ENCODE data around the gene PCNT. TPM values are rescaled to one million over a fixed set of nuclear protein-coding genes. Genes with fewer than 3 reads are reported as not detected.
A peak's percentile ranks its signal among the peaks of the same experiment; 100 is the strongest.

Gene PCNT
- total RNA-seq, 1 experiment from 2014 or later = 41.0 TPM

GRCh38 chr21:46441331-46441730, 117.4 kb downstream of the PCNT start:
- TF ChIP-seq ZNF281 (CRISPR knock-in tag; IDR thresholded peaks at IDR 0.05) (no peak), CDX4 (CRISPR knock-in tag; IDR thresholded peaks at IDR 0.05; ENCODE audit: borderline replicate concordance) (no peak)
- TF ChIP-seq, protein P1, sequence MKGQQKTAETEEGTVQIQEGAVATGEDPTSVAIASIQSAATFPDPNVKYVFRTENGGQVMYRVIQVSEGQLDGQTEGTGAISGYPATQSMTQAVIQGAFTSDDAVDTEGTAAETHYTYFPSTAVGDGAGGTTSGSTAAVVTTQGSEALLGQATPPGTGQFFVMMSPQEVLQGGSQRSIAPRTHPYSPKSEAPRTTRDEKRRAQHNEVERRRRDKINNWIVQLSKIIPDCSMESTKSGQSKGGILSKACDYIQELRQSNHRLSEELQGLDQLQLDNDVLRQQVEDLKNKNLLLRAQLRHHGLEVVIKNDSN (CRISPR knock-in tag; IDR thresholded peaks at IDR 0.05) = no peak
- Mint-ChIP-seq H3K9me3 (no peaks in the 10 kb centered on the region), H3K4me1 (peaks cover 6% of the 10 kb centered on the region), H3K27me3 (ENCODE audit: low read depth) (no peaks in the 10 kb centered on the region), H3K4me3 (no peak overlapping the region), H3K36me3 (peaks cover 63% of the 10 kb centered on the region), H3K27ac (no peak overlapping the region)
- ChIA-PET CTCF (interaction anchor here (0.5 kb wide), 1 partner anchor 203 kb away, joined by 3 read pairs; no protein-coding TSS in a partner anchor), POLR2A (no interaction called here)
- DNase-seq (ENCODE audit: low spot score) (no peak), ATAC-seq (no peak)

DNA sequence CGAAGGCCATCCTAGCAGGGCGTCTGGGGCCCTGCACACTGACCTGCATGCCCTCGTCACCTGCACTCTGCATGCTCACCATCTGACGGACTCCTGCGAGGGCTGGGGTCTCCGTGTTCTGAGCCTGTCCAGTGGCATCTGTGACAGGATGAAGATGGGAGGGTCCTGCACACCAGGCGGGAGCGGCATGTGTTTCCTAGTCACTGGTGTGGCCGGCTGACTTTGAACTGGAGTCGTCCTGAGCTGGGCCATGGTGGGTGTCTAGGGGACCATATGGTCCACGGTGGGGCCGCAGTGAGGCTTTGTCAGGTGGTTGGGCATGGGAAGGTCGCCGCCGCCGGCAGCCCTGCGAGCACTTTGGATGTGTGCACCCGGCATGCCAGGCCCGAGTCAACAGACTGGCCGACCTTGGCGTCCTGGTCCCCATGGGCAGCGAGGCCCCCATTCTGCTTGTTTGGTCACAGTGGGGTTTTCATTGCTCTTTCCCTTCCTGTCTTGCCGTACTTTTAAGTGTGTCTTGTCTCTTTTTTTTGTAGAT, 118.1 kb downstream of the PCNT start:
- ATAC-seq (no peak), DNase-seq (ENCODE audit: low spot score) (no peak)
- Mint-ChIP-seq H3K36me3 (peaks cover 60% of the 10 kb centered on the region), H3K9me3 (no peaks in the 10 kb centered on the region), H3K4me3 (no peak overlapping the region), H3K4me1 (peaks cover 6% of the 10 kb centered on the region), H3K27ac (0 out of 2 replicates have a peak overlapping the region, but pooled peaks have one; percentile 83), H3K27me3 (ENCODE audit: low read depth) (no peaks in the 10 kb centered on the region)
- CTCF ChIA-PET = interaction anchor here (0.5 kb wide), 1 partner anchor 203 kb away, joined by 3 read pairs; no protein-coding TSS in a partner anchor
- TF ChIP-seq RELA (CRISPR knock-in tag; IDR thresholded peaks at IDR 0.05; ENCODE audit: borderline replicate concordance) (no peak), ZNF423 (CRISPR knock-in tag; IDR thresholded peaks at IDR 0.05) (no peak), FOXK1 (CRISPR knock-in tag; IDR thresholded peaks at IDR 0.05) (no peak), SOX15 (CRISPR knock-in tag; IDR thresholded peaks at IDR 0.05) (no peak), NFYB (CRISPR knock-in tag; conservative IDR thresholded peaks at IDR 0.05; ENCODE audit: low read depth) (no peak)
- POLR2A ChIA-PET = no interaction called here

DNA sequence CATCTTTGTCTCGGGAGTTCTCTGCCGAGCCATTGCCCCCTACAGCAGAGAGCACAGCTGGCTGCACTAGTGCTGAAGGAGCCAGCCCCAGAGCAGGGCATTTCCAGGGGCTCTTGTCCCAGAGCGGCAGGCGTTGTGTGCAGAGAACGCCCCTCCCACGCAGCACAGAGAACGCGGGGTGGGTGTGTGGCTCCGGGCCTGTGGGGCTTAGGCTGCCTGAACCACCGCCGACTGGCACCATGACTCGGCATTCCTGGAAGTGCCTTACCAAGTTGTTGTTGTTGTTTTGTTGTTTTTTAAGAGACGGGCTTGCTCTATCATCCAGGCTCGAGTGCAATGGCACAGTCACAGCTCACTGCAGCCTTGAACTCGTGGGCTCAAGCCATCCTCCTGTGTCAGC, 119.0 kb downstream of the PCNT start:
- DNase-seq (ENCODE audit: low spot score) (no peak), ATAC-seq (no peak)
- H3K9me3 Mint-ChIP-seq = peaks cover 5% of the 10 kb centered on the region; the same call in 1 of the 2 replicates
- POLR2A ChIA-PET = no interaction called here
- H3K4me1 Mint-ChIP-seq = peaks cover 6% of the 10 kb centered on the region
- no peak overlapping the region for H3K4me3 Mint-ChIP-seq
- no peak for TF ChIP-seq ZMAT4 (CRISPR knock-in tag; IDR thresholded peaks at IDR 0.05)
- no peak for TF ChIP-seq FOXJ3 (CRISPR knock-in tag; IDR thresholded peaks at IDR 0.05; ENCODE audit: borderline replicate concordance)
- no peak for TF ChIP-seq CREB1 (CRISPR knock-in tag; IDR thresholded peaks at IDR 0.05)
- TF ChIP-seq FOXK1 (CRISPR knock-in tag; IDR thresholded peaks at IDR 0.05) = no peak
- no peak for TF ChIP-seq ZNF121 (CRISPR knock-in tag; IDR thresholded peaks at IDR 0.05)
- no peak for TF ChIP-seq IRF2 (CRISPR knock-in tag; IDR thresholded peaks at IDR 0.05; ENCODE audit: borderline replicate concordance, low read depth)
- no peaks in the 10 kb centered on the region for H3K27me3 Mint-ChIP-seq (ENCODE audit: low read depth)
- peak overlapping the region; percentile 69 for H3K27ac Mint-ChIP-seq
- CTCF ChIA-PET = no interaction called here
- H3K36me3 Mint-ChIP-seq = peaks cover 57% of the 10 kb centered on the region

- H3K27me3 Mint-ChIP-seq (ENCODE audit: low read depth) = no peaks in the 10 kb centered on the region
- H3K4me1 Mint-ChIP-seq = peaks cover 6% of the 10 kb centered on the region
- no peak for TF ChIP-seq ETV6 (CRISPR knock-in tag; IDR thresholded peaks at IDR 0.05)
- no peak for TF ChIP-seq TP53 (CRISPR knock-in tag; IDR thresholded peaks at IDR 0.05)
- TF ChIP-seq GRHL2 (CRISPR knock-in tag; IDR thresholded peaks at IDR 0.05; ENCODE audit: insufficient replicate concordance, severe bottlenecking) = no peak
- TF ChIP-seq NFATC4 (CRISPR knock-in tag; IDR thresholded peaks at IDR 0.05) = no peak
- TF ChIP-seq, protein P2, sequence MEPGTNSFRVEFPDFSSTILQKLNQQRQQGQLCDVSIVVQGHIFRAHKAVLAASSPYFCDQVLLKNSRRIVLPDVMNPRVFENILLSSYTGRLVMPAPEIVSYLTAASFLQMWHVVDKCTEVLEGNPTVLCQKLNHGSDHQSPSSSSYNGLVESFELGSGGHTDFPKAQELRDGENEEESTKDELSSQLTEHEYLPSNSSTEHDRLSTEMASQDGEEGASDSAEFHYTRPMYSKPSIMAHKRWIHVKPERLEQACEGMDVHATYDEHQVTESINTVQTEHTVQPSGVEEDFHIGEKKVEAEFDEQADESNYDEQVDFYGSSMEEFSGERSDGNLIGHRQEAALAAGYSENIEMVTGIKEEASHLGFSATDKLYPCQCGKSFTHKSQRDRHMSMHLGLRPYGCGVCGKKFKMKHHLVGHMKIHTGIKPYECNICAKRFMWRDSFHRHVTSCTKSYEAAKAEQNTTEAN (CRISPR knock-in tag; IDR thresholded peaks at IDR 0.05) = no peak
- no peak for TF ChIP-seq SMAD3 (CRISPR knock-in tag; IDR thresholded peaks at IDR 0.05; ENCODE audit: borderline replicate concordance)
- TF ChIP-seq, protein P3, sequence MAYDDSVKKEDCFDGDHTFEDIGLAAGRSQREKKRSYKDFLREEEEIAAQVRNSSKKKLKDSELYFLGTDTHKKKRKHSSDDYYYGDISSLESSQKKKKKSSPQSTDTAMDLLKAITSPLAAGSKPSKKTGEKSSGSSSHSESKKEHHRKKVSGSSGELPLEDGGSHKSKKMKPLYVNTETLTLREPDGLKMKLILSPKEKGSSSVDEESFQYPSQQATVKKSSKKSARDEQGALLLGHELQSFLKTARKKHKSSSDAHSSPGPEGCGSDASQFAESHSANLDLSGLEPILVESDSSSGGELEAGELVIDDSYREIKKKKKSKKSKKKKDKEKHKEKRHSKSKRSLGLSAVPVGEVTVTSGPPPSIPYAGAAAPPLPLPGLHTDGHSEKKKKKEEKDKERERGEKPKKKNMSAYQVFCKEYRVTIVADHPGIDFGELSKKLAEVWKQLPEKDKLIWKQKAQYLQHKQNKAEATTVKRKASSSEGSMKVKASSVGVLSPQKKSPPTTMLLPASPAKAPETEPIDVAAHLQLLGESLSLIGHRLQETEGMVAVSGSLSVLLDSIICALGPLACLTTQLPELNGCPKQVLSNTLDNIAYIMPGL (CRISPR knock-in tag; IDR thresholded peaks at IDR 0.05) = no peak
- no peak for TF ChIP-seq SP1 (CRISPR knock-in tag; conservative IDR thresholded peaks at IDR 0.05)
- ChIA-PET POLR2A (no interaction called here), CTCF (no interaction called here)
- H3K9me3 Mint-ChIP-seq = peaks cover 15% of the 10 kb centered on the region
- H3K36me3 Mint-ChIP-seq = peaks cover 62% of the 10 kb centered on the region
- no peak overlapping the region for H3K4me3 Mint-ChIP-seq
- no peak for DNase-seq (ENCODE audit: low spot score)
- no peak; the same call in 1 of the 2 replicates for ATAC-seq
- peak overlapping the region; percentile 81; the same call in 1 of the 2 replicates for H3K27ac Mint-ChIP-seq
Measured at GRCh38 chr21:46443910-46444309, 120.0 kb downstream of the PCNT start.
